Suprapubic skin (tissue), 4 donors: ENCODE measurements around the gene LMCD1.

ENCODE experiments used
- CTCF ChIP-seq, 2 donors: fragments of 200-600 bp in 1 of 2; fragments of 450-650 bp in 1 of 2; sonication (generic) in 1 of 2; IDR thresholded peaks; one replicate each; pipeline ENCODE4 v1.5.1; 2016 to 2019; ENCODE audit warnings: antibody characterized with exemption in 2 of 2, mild to moderate bottlenecking in 1 of 2, moderate library complexity in 1 of 2
- EP300 ChIP-seq: sonication (generic); formaldehyde crosslinking; IDR thresholded peaks from one replicate; pipeline ENCODE4 v1.6.1; 2017; ENCODE audit warnings: antibody characterized with exemption
- POLR2A ChIP-seq, 2 donors: fragments of 450-650 bp; IDR thresholded peaks; one replicate each; pipeline ENCODE4 v1.6.1; 2017; ENCODE audit warnings: antibody characterized with exemption in 2 of 2, mild to moderate bottlenecking in 2 of 2, moderate library complexity in 2 of 2
- POLR2AphosphoS5 ChIP-seq, 3 donors: sonication (generic); formaldehyde crosslinking; IDR thresholded peaks; one replicate each; pipeline ENCODE4 v1.6.1; 2017; ENCODE audit warnings: antibody characterized with exemption in 3 of 3

GRCh38 chr3:8501371-8502131 is at the start of gene LMCD1:
- TF ChIP-seq POLR2AphosphoS5 (IDR thresholded peaks at IDR 0.05) = peak in 2 of 3 donors; percentile 58 to 69
- TF ChIP-seq CTCF (IDR thresholded peaks at IDR 0.05) = no peak
- no peak for TF ChIP-seq EP300
- TF ChIP-seq POLR2A (IDR thresholded peaks at IDR 0.05) = peak in 1 of 2 donors; percentile 77
